IMR-90 (cell line): ENCODE measurements around the gene TRPM8. TPM values are rescaled to one million over a fixed set of nuclear protein-coding genes. Genes with fewer than 3 reads are reported as not detected.
A peak's percentile ranks its signal among the peaks of the same experiment; 100 is the strongest.

ENCODE experiments used
- ATAC-seq: fragments of 200-7000 bp; cut with Tn5 transposase; 2 replicates; pipeline ENCODE4 v1.9.1; 2020; ENCODE audit warnings: low read depth, mild to moderate bottlenecking, moderate library complexity
- BruUV-seq: library from RNA; stranded (reverse); fragments of 400-500 nt; replicated peaks from 2 replicates; lab custom pipeline; 2021; lab: Mats Ljungman, UMichigan
- CTCF ChIA-PET: fragments of 300-600 bp; formaldehyde crosslinking; extraction: SDS; loops from one replicate; lab custom pipeline; 2021; ENCODE audit warnings: antibody characterized with exemption; lab: Yijun Ruan, JAX
- POLR2A ChIA-PET: fragments of 300-600 bp; sonication (Branson Sonifier 250); formaldehyde crosslinking; loops from one replicate; lab custom pipeline; 2022; ENCODE audit warnings: antibody characterized with exemption; ENCODE audit not compliant: unreplicated experiment; lab: Charles Lee
- DNase-seq: peaks from one replicate; pipeline ENCODE4 v3.0.0; 2013
- H2AFZ ChIP-seq: replicated peaks from 2 replicates; pipeline ENCODE3; 2013; ENCODE audit warnings: low read length, mild to moderate bottlenecking; ENCODE audit not compliant: poor library complexity
- H2AK5ac ChIP-seq: 2 replicates; pipeline ENCODE4 v1.6.1; 2013; ENCODE audit warnings: low read depth, low read length, inconsistent platforms
- H2AK9ac ChIP-seq: replicated peaks from 2 replicates; pipeline ENCODE3; 2013; ENCODE audit warnings: mild to moderate bottlenecking, low read depth, low read length, moderate library complexity; ENCODE audit not compliant: poor library complexity
- H2BK120ac ChIP-seq: 2 replicates; pipeline ENCODE4 v1.6.1; 2013; ENCODE audit warnings: low read depth, low read length, inconsistent platforms
- H2BK15ac ChIP-seq: 3 replicates; pipeline ENCODE4 v1.6.1; 2013; ENCODE audit warnings: low read depth, low read length, inconsistent platforms
- H2BK20ac ChIP-seq: 2 replicates; pipeline ENCODE4 v1.6.1; 2013; ENCODE audit warnings: low read depth, mild to moderate bottlenecking, inconsistent platforms, low read length, moderate library complexity
- H2BK5ac ChIP-seq: 2 replicates; pipeline ENCODE4 v1.6.1; 2013; ENCODE audit warnings: mild to moderate bottlenecking, low read depth, low read length, inconsistent platforms; ENCODE audit not compliant: poor library complexity, severe bottlenecking
- H3K14ac ChIP-seq: replicated peaks from 2 replicates; pipeline ENCODE4 v1.6.1; 2013; ENCODE audit warnings: low read depth, low read length, inconsistent platforms
- H3K18ac ChIP-seq: 2 replicates; pipeline ENCODE4 v1.6.1; 2013; ENCODE audit warnings: low read depth, low read length, control low read depth
- H3K23ac ChIP-seq: 2 replicates; pipeline ENCODE4 v1.6.1; 2013; ENCODE audit warnings: low read depth, low read length, inconsistent platforms
- H3K27ac ChIP-seq: 2 replicates; pipeline ENCODE4 v1.5.1; 2013; ENCODE audit warnings: mild to moderate bottlenecking, control low read depth, low read length; ENCODE audit not compliant: insufficient read depth
- H3K27me3 ChIP-seq: 2 replicates; pipeline ENCODE4 v1.6.1; 2013; ENCODE audit warnings: low read length; ENCODE audit not compliant: control insufficient read depth, insufficient read depth
- H3K36me3 ChIP-seq: 2 replicates; pipeline ENCODE4 v1.6.1; 2013; ENCODE audit warnings: low read length, mixed read lengths; ENCODE audit not compliant: control insufficient read depth, insufficient read depth
- H3K4ac ChIP-seq: 2 replicates; pipeline ENCODE4 v1.6.1; 2013; ENCODE audit warnings: low read depth, low read length, inconsistent platforms
- H3K4me1 ChIP-seq: 2 replicates; pipeline ENCODE4 v1.6.1; 2013; ENCODE audit warnings: low read length, mixed read lengths; ENCODE audit not compliant: control insufficient read depth, insufficient read depth
- H3K4me2 ChIP-seq: 2 replicates; pipeline ENCODE4 v1.6.1; 2013; ENCODE audit warnings: low read depth, mild to moderate bottlenecking, control low read depth, low read length, moderate library complexity
- H3K4me3 ChIP-seq: 2 replicates; pipeline ENCODE4 v1.5.1; 2013; ENCODE audit warnings: low read depth, mild to moderate bottlenecking, control low read depth, low read length, moderate library complexity; ENCODE audit not compliant: insufficient read depth
- H3K56ac ChIP-seq: 2 replicates; pipeline ENCODE4 v1.6.1; 2013; ENCODE audit warnings: low read length, inconsistent platforms; ENCODE audit not compliant: insufficient read depth; ENCODE audit errors: extremely low read depth
- H3K79me1 ChIP-seq, 2 experiments: 2 replicates each; pipeline ENCODE4 v1.6.1; 2013; ENCODE audit warnings: low read length in 2 of 2, inconsistent platforms in 1 of 2, low read depth in 1 of 2
- H3K9ac ChIP-seq: 2 replicates; pipeline ENCODE4 v1.6.1; 2013; ENCODE audit warnings: low read depth, low read length, control low read depth
- H3K9me1 ChIP-seq: 2 replicates; pipeline ENCODE4 v1.6.1; 2013; ENCODE audit warnings: low read length, inconsistent platforms; ENCODE audit not compliant: insufficient read depth
- H3K9me3 ChIP-seq: 2 replicates; pipeline ENCODE4 v1.6.1; 2013; ENCODE audit warnings: low read length; ENCODE audit not compliant: control insufficient read depth, insufficient read depth
- H4K20me1 ChIP-seq: 2 replicates; pipeline ENCODE4 v1.6.1; 2013; ENCODE audit warnings: low read length, inconsistent platforms; ENCODE audit not compliant: insufficient read depth
- H4K5ac ChIP-seq: 2 replicates; pipeline ENCODE4 v1.6.1; 2013; ENCODE audit warnings: mild to moderate bottlenecking, low read depth, low read length, control low read depth
- H4K8ac ChIP-seq, 2 experiments: 2 replicates each; pipeline ENCODE4 v1.6.1; 2013; ENCODE audit warnings: low read depth in 2 of 2, low read length in 2 of 2, control low read depth in 1 of 2, inconsistent platforms in 1 of 2
- H4K91ac ChIP-seq: 2 replicates; pipeline ENCODE4 v1.6.1; 2013; ENCODE audit warnings: low read depth, low read length, inconsistent platforms; ENCODE audit not compliant: insufficient read depth
- BHLHE40 ChIP-seq: fragments of 150-350 bp; IDR thresholded peaks from 2 replicates; pipeline ENCODE4 v1.6.1; 2016; ENCODE audit warnings: mild to moderate bottlenecking, low read depth, low read length
- FOS ChIP-seq: fragments of 150-350 bp; IDR thresholded peaks from 2 replicates; pipeline ENCODE4 v1.6.1; 2016; ENCODE audit warnings: low read depth, low read length
- MAFK ChIP-seq: IDR thresholded peaks from 2 replicates; pipeline ENCODE4 v1.6.1; 2012; ENCODE audit warnings: low read depth, low read length, improper control_type of control experiment
- MAZ ChIP-seq: IDR thresholded peaks from 2 replicates; pipeline ENCODE4 v1.6.1; 2012; ENCODE audit warnings: low read depth, mild to moderate bottlenecking, low read length, improper control_type of control experiment, moderate library complexity, borderline replicate concordance
- RFX5 ChIP-seq: IDR thresholded peaks from 2 replicates; pipeline ENCODE4 v1.8.0; 2012; ENCODE audit warnings: low read depth, mild to moderate bottlenecking, low read length, moderate library complexity
- SMC3 ChIP-seq: fragments of 150-350 bp; IDR thresholded peaks from 2 replicates; pipeline ENCODE4 v1.6.1; 2016; ENCODE audit warnings: low read depth, mild to moderate bottlenecking, antibody characterized with exemption, low read length, moderate library complexity
- WGBS, 2 experiments: methylation state at CpG; one replicate each; pipeline versions ENCODE4 v1.1.5 to v1.1.7; 2013; ENCODE audit warnings: missing lambda C conversion rate in 2 of 2; ENCODE audit not compliant: insufficient read length in 1 of 2; ENCODE audit errors: extremely low coverage in 2 of 2; 5-methylcytosine and 5-hydroxymethylcytosine counted together
- dilution Hi-C: fragments of 300-500 bp; cut with HindIII; formaldehyde crosslinking; loops from one replicate; pipeline ENCODE4 v1.14.3; 2018; ENCODE audit warnings: low sequenced_read_pairs; ENCODE audit not compliant: unreplicated experiment
- in situ Hi-C: fragments of 300-500 bp; cut with MboI; formaldehyde crosslinking; loops from 3 replicates; pipeline ENCODE4 v1.14.3; 2019; ENCODE audit warnings: low sequenced_read_pairs, inconsistent platforms, mixed read lengths
- intact Hi-C: fragments of 100-400 bp; cut with micrococcal nuclease; formaldehyde crosslinking; loops from 2 replicates; pipeline ENCODE4 v1.10.0; 2022
- polyA plus RNA-seq, 3 experiments: library from polyadenylated mRNA; depleted of rRNA; stranded (reverse); fragments of >200 nt; gene quantifications; 2 replicates each; pipeline ENCODE4 v1.2.3, GENCODE V29; 2012; ENCODE audit warnings: low replicate concordance in 1 of 3
- total RNA-seq: library from RNA; depleted of rRNA; stranded (reverse); fragments of >200 nt; gene quantifications from 2 replicates; pipeline ENCODE4 v1.2.3, GENCODE V29; 2012
- TF ChIP-seq, protein P1 (sequence below): fragments of 150-350 bp; IDR thresholded peaks from 2 replicates; pipeline ENCODE4 v1.6.1; 2016; ENCODE audit warnings: low read depth, mild to moderate bottlenecking, low read length, moderate library complexity, borderline replicate concordance
- TF ChIP-seq, protein P2 (sequence below): conservative IDR thresholded peaks from 2 replicates; pipeline ENCODE4 v1.5.1; 2012; ENCODE audit warnings: mild to moderate bottlenecking, low read depth, low read length, improper control_type of control experiment

TRPM8 gene
- total and polyA plus RNA-seq, 2 of the 4 experiments (the other 2 are of a cell fraction), result not detected

DNA sequence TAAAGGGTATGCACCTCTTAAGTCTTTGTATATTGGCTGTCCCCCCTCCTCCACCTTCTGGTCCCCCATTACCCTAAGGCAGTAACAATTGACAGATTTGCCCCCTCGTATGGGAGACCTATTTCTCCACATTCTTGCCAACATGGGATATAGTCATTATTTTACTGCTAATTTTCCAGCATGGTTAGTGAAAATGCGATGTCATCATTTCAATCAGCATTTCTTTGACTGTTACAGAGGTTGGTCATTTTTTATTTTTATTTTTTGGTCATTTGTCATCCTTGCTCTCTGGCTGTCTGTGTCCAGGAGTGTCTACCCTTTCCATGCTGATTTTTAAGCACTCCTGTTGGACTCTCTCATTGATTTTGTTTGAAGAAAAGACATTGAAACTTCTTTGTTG, 88.0 kb downstream of the TRPM8 start:
- dilution Hi-C loops, result no loop called here
- H3K56ac ChIP-seq, result no peak overlapping the region
- no peaks in the 10 kb centered on the region for H3K4me1 ChIP-seq
- CTCF ChIA-PET, result no interaction called here
- DNase-seq (no peak), ATAC-seq (no peak)
- no peak overlapping the region for H2BK5ac ChIP-seq
- H3K4me3 ChIP-seq, result no peak overlapping the region
- no peak overlapping the region for H4K91ac ChIP-seq
- no peak overlapping the region for H3K9ac ChIP-seq
- no peak overlapping the region for H2AK5ac ChIP-seq
- H3K4ac ChIP-seq, result no peak overlapping the region
- no peak overlapping the region for H4K8ac ChIP-seq
- intact Hi-C loops, result no loop called here
- H4K5ac ChIP-seq, result no peak overlapping the region
- H3K79me1 ChIP-seq, result no peaks in the 10 kb centered on the region
- no peak overlapping the region for H2AK9ac ChIP-seq
- H2BK20ac ChIP-seq, result no peak overlapping the region
- H3K18ac ChIP-seq, result no peak overlapping the region
- H2BK15ac ChIP-seq, result no peak overlapping the region
- H3K14ac ChIP-seq, result no peak overlapping the region
- H3K23ac ChIP-seq, result no peak overlapping the region
- peaks cover 4% of the 10 kb centered on the region; the same call in 1 of the 2 replicates for H3K9me1 ChIP-seq
- H2BK120ac ChIP-seq, result no peak overlapping the region
- WGBS, 2 experiments, result no CpG with 5 or more reads among the region's 2 CpGs
- H3K4me2 ChIP-seq, result no peak overlapping the region
- no peak overlapping the region for H3K27ac ChIP-seq
- no peaks in the 10 kb centered on the region for H3K9me3 ChIP-seq
- TF ChIP-seq, protein P1, sequence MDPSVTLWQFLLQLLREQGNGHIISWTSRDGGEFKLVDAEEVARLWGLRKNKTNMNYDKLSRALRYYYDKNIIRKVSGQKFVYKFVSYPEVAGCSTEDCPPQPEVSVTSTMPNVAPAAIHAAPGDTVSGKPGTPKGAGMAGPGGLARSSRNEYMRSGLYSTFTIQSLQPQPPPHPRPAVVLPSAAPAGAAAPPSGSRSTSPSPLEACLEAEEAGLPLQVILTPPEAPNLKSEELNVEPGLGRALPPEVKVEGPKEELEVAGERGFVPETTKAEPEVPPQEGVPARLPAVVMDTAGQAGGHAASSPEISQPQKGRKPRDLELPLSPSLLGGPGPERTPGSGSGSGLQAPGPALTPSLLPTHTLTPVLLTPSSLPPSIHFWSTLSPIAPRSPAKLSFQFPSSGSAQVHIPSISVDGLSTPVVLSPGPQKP, result no peak
- TF ChIP-seq, protein P2, sequence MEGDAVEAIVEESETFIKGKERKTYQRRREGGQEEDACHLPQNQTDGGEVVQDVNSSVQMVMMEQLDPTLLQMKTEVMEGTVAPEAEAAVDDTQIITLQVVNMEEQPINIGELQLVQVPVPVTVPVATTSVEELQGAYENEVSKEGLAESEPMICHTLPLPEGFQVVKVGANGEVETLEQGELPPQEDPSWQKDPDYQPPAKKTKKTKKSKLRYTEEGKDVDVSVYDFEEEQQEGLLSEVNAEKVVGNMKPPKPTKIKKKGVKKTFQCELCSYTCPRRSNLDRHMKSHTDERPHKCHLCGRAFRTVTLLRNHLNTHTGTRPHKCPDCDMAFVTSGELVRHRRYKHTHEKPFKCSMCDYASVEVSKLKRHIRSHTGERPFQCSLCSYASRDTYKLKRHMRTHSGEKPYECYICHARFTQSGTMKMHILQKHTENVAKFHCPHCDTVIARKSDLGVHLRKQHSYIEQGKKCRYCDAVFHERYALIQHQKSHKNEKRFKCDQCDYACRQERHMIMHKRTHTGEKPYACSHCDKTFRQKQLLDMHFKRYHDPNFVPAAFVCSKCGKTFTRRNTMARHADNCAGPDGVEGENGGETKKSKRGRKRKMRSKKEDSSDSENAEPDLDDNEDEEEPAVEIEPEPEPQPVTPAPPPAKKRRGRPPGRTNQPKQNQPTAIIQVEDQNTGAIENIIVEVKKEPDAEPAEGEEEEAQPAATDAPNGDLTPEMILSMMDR, result no peak
- TF ChIP-seq FOS (no peak), SMC3 (no peak), MAZ (no peak), BHLHE40 (no peak), RFX5 (no peak), MAFK (peak; percentile 33; the same call in 1 of the 2 replicates)
- no TSS peak for BruUV-seq
- H4K20me1 ChIP-seq, result no peaks in the 10 kb centered on the region
- no peak overlapping the region for H2AFZ ChIP-seq
- POLR2A ChIA-PET, result no interaction called here
- in situ Hi-C loops, result no loop called here
- H3K36me3 ChIP-seq, result no peaks in the 10 kb centered on the region
- H3K27me3 ChIP-seq, result peaks cover 4% of the 10 kb centered on the region
